ENCODE results near the gene RNASE2. TPM values are rescaled to one million over a fixed set of nuclear protein-coding genes. Genes with fewer than 3 reads are reported as not detected.

The RNASE2 gene
- total RNA-seq, 1 donor from 2014 or later: not detected

- Histone ChIP-seq H3K4me3 (ENCODE audit: low read depth, low read length) (no peak overlapping the region), H3K27me3 (ENCODE audit: control insufficient read depth, insufficient read depth, low read length) (no peaks in the 10 kb centered on the region), H3K36me3 (ENCODE audit: control insufficient read depth, insufficient read depth, low read length) (peaks cover 2% of the 10 kb centered on the region)
- DNase-seq (ENCODE audit: low read depth): no peak
- TF ChIP-seq, protein P1, sequence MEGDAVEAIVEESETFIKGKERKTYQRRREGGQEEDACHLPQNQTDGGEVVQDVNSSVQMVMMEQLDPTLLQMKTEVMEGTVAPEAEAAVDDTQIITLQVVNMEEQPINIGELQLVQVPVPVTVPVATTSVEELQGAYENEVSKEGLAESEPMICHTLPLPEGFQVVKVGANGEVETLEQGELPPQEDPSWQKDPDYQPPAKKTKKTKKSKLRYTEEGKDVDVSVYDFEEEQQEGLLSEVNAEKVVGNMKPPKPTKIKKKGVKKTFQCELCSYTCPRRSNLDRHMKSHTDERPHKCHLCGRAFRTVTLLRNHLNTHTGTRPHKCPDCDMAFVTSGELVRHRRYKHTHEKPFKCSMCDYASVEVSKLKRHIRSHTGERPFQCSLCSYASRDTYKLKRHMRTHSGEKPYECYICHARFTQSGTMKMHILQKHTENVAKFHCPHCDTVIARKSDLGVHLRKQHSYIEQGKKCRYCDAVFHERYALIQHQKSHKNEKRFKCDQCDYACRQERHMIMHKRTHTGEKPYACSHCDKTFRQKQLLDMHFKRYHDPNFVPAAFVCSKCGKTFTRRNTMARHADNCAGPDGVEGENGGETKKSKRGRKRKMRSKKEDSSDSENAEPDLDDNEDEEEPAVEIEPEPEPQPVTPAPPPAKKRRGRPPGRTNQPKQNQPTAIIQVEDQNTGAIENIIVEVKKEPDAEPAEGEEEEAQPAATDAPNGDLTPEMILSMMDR (IDR thresholded peaks at IDR 0.05; ENCODE audit: insufficient read depth, low read length, poor library complexity, severe bottlenecking): no peak
These were observed 45.9 kb downstream of the RNASE2 start for GRCh38 chr14:21001218-21001617.

DNA sequence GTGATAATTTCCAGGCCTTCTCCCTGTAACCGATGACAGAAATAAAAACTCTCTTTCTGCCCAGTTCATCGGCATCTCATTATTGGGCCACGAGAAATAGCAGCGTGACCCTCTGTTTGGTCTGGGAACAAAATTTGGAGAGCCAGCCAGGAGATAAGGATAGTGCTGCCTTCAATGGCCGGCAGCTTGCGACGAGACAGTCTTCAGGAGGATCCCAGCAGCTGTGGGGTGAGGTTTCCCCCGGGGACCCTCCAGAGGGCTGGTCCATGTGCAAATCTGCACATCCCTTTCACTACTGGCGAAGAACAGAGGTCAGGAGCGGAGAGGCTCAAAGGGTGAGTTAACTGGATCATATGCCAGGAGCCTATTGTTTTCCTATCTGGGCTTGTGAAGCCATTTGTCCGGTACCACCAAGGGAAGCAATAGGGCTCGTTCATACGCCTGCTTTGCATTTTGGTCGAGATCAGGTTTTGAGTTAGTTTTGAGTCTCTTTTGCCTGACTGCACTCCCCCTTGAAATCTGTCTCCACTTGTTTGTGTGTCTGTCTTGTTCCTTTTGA, 48.6 kb downstream of the RNASE2 start:
- Histone ChIP-seq H3K36me3 (ENCODE audit: control insufficient read depth, insufficient read depth, low read length) (no peaks in the 10 kb centered on the region), H3K4me3 (ENCODE audit: low read depth, low read length) (no peak overlapping the region), H3K27me3 (ENCODE audit: control insufficient read depth, insufficient read depth, low read length) (no peaks in the 10 kb centered on the region)
- TF ChIP-seq, protein P1 (IDR thresholded peaks at IDR 0.05; ENCODE audit: insufficient read depth, low read length, poor library complexity, severe bottlenecking): no peak
- no peak for DNase-seq (ENCODE audit: low read depth)

Other genes with a start within 250 kb of the RNASE2 start
- gene EDDM3A, start 209.6 kb upstream of the RNASE2 start, total RNA-seq: not detected in 2 replicates
- not detected in 2 replicates for gene EDDM3B, start 187.1 kb upstream of the RNASE2 start, total RNA-seq
- not detected in 2 replicates for gene RNASE6, start 174.2 kb upstream of the RNASE2 start, total RNA-seq
- gene RNASE1, start 152.6 kb upstream of the RNASE2 start, total RNA-seq: not detected in 2 replicates
- not detected in 2 replicates for gene RNASE3, start 64.1 kb upstream of the RNASE2 start, total RNA-seq
- gene METTL17, start 34.5 kb downstream of the RNASE2 start, total RNA-seq: 83.2 and 93.0 TPM in 2 replicates
- 0.25 TPM in 1 of 2 replicates, not detected in the other for gene SLC39A2, start 43.8 kb downstream of the RNASE2 start, total RNA-seq
- gene NDRG2, start 69.6 kb downstream of the RNASE2 start, total RNA-seq: 5.2 and 10.5 TPM in 2 replicates
- not detected in 2 replicates for gene TPPP2, start 74.7 kb downstream of the RNASE2 start, total RNA-seq
- gene RNASE13, start 79.3 kb downstream of the RNASE2 start, total RNA-seq: not detected in 2 replicates
- gene RNASE7, start 86.9 kb downstream of the RNASE2 start, total RNA-seq: not detected in 2 replicates
- gene RNASE8, start 102.3 kb downstream of the RNASE2 start, total RNA-seq: not detected in 2 replicates
- gene ARHGEF40, start 114.8 kb downstream of the RNASE2 start, total RNA-seq: 59.4 and 59.7 TPM in 2 replicates
- gene ZNF219, start 143.2 kb downstream of the RNASE2 start, total RNA-seq: 25.5 and 34.5 TPM in 2 replicates
- not detected in 2 replicates for gene TMEM253, start 145.6 kb downstream of the RNASE2 start, total RNA-seq
- gene OR5AU1, start 200.6 kb downstream of the RNASE2 start, total RNA-seq: not detected in 2 replicates

Data from kidney epithelial cell (primary cell).